Transverse colon (tissue), 3 donors: ENCODE results near the gene ACOT6.
"Not testable (repeated sequence)": the region's sequence is repeated elsewhere in the genome, so short reads cannot be mapped to it uniquely, and the experiment has no call there.

Experiments
- EP300 ChIP-seq: sonication (generic); formaldehyde crosslinking; IDR thresholded peaks from one replicate; pipeline ENCODE4 v1.6.1; 2017; ENCODE audit warnings: antibody characterized with exemption, low read depth
- POLR2A ChIP-seq: fragments of 450-650 bp; IDR thresholded peaks from one replicate; pipeline ENCODE4 v1.6.1; 2016; ENCODE audit warnings: antibody characterized with exemption, mild to moderate bottlenecking, moderate library complexity
- TF ChIP-seq, protein P1 (sequence below), 5 experiments: fragments of 200-600 bp in 3 of 5; fragments of 450-650 bp in 2 of 5; sonication (generic) in 3 of 5; IDR thresholded peaks; 1 replicate in 2 of 5; 2 replicates in 3 of 5; pipeline ENCODE4 v1.5.1; 2016 to 2017; ENCODE audit warnings: antibody characterized with exemption in 5 of 5, inconsistent platforms in 3 of 5, mild to moderate bottlenecking in 2 of 5, moderate library complexity in 1 of 5

DNA sequence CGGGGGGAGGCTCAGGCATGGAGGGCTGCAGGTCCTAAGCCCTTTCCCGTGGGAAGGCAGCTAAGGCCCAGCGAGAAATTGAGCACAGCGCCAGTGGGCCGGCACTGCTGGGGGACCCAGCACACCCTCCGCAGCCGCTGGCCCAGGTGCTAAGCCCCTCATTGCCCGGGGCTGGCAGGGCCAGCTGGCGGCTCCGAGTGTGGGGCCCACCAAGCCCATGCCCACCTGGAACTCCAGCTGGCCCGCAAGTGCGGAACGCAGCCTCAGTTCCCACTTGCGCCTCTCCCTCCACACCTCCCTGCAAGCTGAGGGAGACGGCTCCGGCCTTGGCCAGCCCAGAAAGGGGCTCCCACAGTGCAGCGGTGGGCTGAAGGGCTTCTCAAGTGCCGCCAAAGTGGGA lies 45.9 kb upstream of the ACOT6 start:
- TF ChIP-seq, protein P1, sequence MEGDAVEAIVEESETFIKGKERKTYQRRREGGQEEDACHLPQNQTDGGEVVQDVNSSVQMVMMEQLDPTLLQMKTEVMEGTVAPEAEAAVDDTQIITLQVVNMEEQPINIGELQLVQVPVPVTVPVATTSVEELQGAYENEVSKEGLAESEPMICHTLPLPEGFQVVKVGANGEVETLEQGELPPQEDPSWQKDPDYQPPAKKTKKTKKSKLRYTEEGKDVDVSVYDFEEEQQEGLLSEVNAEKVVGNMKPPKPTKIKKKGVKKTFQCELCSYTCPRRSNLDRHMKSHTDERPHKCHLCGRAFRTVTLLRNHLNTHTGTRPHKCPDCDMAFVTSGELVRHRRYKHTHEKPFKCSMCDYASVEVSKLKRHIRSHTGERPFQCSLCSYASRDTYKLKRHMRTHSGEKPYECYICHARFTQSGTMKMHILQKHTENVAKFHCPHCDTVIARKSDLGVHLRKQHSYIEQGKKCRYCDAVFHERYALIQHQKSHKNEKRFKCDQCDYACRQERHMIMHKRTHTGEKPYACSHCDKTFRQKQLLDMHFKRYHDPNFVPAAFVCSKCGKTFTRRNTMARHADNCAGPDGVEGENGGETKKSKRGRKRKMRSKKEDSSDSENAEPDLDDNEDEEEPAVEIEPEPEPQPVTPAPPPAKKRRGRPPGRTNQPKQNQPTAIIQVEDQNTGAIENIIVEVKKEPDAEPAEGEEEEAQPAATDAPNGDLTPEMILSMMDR (IDR thresholded peaks at IDR 0.05), result not testable (repeated sequence)
- not testable (repeated sequence) for TF ChIP-seq POLR2A, EP300
